NCI-H2171 (cell line): ENCODE data around the gene BAHD1.

ENCODE experiments used
- DNase-seq: peaks from one replicate; lab custom pipeline; 2025; lab: John Stamatoyannopoulos, UW

Gene BAHD1

DNA sequence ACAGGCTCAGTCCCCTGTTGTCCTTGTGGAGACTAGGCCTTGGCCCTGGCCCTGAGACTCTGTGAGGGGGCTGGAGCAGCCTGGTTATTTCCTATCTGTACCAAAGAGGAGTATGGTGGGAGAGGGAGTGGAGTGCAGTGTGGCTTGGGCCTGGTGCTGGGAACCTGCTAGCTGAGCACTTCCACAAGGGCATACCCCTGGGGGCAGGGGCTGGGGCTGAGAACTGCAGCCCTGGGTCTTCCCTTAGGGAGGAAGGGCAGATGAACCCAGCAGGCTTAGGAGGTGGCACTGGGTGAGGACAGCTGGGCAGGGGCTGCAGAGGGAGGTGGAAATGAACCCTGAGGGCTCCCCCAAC, 26.5 kb downstream of the BAHD1 start:
- no peak for DNase-seq

DNA sequence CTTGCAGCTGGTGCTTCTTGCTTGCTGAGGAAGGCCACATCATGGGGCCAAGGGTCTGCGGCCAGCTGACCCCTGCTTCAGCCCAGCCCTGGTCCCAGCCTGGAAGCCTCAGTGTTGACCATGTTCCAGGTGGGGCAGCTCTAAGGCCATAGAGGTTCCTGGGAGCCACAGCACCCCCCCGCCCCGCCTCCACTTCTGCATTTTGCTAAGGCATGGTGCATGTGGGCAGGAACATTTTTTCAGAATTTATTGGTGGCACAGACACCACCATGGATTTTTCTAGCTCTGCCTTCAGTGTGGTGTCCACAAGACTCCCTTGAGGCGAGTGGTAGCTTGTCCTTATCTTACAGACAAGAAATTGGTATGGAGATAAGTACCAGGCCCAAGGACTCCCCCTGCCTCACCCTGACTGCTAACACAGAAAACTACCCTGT, 28.2 kb downstream of the BAHD1 start:
- no peak for DNase-seq

DNA sequence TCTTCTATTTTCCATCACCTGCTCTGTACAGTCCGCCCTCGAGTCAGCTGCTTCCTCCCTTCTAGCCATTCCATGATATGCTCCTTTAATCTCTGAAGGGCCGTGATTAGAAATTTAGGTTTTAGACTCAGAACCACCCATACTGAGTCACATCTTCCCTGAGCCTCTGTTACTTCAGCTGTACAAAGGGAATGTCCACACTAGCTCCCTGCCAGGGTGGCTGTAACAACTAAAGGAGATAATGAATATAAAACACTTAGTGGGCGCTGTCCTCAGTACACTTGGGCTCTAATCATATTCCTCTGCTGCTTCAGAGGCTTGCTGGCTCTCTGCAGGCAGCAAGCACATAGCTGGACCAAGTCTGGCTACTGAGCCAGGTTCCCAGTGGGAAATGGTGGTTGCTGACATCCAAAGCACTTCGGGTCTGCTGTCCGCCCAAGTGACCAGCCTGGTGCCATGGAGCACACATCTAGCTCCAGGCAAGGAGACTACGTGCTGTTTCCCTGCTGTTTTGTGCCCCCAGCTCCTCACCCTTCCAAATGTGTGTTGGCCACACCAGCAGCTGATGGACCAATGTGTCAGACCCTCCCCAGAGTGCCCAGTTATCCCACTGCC, 29.1 kb downstream of the BAHD1 start:
- DNase-seq = no peak

DNA sequence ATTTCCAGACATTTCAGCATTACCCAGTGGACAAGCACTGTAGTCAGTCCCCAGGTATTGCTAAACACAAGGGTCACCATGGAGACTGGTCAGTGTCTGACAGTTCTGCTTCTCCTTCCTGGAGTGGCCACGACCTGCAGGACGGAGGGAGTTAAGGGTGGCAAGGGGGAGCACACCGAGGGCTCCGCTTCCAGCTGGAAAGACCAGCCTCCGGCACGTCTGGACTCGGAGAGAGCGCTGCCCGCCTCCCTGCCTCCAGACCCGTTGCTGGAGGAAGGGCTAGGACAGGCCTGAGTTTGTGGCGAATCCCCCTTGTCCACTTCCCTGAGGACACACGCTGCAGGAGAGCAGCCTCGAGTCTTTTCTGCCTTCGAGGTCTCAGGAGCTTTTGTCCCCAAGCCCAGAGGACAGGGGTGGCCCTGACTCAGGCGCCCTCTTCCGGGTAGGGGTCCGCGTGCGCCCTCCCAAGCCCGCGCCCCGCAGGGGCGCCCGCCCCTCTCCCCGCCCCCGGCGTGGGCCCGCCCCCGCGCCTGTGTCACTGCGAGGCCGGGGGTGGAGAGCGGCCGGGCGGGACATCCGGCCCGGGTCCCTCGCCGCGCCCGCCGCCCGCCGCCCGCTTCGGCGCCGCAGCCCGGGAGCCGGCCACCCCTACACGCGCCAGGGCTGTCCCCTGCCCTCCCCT, 29.8 kb downstream of the BAHD1 start, which contains the start of gene CHST14:
Gene CHST14, plus strand, starts transcription at position 562 of the 682 bp plus-strand sequence. CDS start 230 bp downstream, outside the sequence.
- peak; percentile 39 for DNase-seq

DNA sequence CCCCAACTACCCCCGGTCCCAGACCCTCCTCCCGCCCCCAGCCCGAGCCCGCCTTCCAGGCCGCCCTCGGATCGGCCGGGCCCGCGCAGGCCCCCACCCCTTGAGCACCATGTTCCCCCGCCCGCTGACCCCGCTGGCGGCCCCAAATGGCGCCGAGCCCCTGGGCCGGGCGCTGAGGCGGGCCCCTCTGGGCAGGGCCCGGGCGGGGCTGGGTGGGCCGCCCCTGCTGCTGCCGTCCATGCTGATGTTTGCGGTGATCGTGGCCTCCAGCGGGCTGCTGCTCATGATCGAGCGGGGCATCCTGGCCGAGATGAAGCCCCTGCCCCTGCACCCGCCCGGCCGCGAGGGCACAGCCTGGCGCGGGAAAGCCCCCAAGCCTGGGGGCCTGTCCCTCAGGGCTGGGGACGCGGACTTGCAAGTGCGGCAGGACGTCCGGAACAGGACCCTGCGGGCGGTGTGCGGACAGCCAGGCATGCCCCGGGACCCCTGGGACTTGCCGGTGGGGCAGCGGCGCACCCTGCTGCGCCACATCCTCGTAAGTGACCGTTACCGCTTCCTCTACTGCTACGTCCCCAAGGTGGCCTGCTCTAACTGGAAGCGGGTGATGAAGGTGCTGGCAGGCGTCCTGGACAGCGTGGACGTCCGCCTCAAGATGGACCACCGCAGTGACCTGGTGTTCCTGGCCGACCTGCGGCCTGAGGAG, 30.5 kb downstream of the BAHD1 start:
- DNase-seq = no peak

DNA sequence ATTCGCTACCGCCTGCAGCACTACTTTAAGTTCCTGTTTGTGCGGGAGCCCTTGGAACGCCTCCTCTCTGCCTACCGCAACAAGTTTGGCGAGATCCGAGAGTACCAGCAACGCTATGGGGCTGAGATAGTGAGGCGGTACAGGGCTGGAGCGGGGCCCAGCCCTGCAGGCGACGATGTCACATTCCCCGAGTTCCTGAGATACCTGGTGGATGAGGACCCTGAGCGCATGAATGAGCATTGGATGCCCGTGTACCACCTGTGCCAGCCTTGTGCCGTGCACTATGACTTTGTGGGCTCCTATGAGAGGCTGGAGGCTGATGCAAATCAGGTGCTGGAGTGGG, 31.0 kb downstream of the BAHD1 start:
- no peak for DNase-seq

DNA sequence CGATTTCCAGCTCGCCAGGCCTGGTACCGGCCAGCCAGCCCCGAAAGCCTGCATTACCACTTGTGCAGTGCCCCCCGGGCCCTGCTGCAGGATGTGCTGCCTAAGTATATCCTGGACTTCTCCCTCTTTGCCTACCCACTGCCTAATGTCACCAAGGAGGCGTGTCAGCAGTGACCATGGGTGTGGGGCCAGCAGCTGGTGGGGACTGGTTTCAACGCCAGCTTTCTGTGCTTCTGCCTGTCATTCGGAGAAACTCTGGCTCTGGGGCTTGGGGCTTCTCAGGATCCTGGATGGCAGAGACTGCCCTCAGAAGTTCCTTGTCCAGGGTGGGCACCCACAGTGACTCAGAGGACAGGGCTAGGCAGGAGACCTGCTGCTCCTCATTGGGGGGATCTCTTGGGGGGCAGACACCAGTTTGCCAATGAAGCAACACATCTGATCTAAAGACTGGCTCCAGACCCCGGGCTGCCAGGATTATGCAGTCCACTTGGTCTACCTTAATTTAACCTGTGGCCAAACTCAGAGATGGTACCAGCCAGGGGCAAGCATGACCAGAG, 31.5 kb downstream of the BAHD1 start:
- DNase-seq = no peak

DNA sequence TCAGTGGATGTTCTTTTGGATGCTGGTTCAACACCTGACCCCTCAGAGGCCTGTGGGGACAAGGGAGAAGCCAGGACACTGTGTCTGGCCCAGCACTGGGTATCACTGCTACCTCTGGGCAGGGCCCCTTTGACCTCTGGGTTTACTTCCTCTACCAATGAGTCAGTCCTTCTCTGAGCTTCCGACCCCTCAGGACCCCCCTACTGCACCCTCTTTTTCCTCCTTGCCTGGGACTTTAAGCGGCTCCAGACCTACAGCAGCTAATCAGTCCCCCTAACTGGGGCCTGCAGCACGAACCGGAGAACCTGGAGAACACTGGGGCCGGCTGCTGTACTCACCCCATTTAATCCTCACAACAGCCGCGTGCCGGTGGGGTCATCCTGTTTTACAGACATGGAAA, 33.8 kb downstream of the BAHD1 start:
- DNase-seq = no peak

DNA sequence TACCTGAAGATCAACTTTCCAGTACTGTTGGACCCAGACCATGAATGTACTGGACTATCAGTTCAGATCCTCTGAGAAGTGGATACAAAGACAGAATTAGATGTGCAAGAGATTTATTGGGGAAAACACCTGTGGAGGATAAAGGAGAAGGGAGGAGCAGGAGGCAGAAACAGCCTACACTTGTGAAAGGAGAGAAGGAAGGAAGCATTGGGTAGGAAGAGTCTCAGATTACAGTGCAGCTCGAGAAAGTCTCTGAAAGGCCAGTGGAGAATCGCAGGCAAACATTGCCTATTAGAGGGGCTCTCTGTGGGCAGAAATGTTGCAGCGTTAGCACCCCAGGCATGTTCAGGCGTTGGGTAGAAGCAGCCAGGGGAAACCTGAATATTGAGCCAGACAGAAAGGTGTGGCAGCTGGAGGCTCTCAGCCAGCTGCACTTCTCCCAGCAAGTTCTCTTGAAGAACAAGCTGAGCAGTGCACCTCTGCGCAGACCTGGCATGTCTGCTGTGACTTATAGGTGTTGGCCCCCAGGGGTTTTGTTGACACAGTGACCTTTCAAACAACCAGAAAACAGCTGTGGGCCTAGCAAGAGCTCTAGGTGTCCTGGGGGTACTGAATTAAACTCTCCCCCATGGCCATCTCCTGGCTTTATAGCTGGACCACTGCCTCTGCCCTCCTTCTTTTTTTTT, 37.0 kb downstream of the BAHD1 start:
- DNase-seq = peak; percentile 40

DNA sequence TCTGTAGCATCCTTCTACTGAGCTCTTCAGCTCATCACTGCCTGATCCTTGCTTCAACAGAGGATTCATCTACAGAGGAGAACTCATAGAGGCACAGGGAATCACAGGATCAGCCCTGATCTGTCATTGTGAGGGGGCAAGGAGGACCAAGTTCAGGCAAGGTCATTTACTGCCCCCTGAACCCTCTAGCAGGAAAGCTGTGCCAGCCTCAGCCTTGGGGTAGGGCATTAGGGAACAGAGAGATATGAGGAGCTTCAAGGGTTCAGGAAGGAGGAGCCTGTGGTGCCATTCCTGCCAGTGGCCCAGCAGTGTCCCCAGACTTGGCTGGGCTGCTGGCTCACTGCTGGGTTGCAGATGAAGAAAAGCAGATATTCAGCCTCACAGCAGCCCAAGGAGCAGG, 38.3 kb downstream of the BAHD1 start:
- no peak for DNase-seq

DNA sequence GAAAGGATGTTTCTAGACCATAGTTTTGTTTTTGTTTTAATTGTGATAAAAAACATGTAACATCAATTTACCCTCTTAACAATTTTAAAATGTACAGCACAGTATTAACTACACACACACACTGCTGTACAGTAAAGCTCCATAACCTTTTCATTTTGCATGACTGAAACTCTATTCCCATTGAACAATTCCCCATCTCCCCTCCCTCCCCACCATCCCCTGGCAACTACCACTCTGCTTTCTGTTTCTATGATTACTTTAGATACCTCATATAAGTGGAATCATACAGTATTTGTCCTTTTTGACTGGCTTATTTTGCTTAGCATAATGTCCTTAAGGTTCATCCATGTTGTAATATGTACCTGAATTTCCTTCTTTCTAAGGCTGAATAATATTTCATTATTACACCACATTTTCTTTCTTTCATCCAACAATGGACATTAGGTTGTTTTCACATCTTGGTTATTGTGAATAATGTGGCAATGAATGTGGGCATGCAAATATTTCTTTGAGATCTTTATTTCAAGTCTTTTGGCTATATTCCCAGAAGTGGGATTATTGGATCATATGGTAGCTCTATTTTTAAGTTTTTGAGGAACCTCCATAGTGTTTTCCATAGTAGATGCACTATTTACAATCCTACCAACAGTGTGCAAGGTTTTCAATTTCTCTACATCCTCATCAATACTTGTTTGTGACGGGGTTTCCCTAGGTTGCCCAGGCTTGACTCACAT, 40.8 kb downstream of the BAHD1 start:
- DNase-seq = no peak

DNA sequence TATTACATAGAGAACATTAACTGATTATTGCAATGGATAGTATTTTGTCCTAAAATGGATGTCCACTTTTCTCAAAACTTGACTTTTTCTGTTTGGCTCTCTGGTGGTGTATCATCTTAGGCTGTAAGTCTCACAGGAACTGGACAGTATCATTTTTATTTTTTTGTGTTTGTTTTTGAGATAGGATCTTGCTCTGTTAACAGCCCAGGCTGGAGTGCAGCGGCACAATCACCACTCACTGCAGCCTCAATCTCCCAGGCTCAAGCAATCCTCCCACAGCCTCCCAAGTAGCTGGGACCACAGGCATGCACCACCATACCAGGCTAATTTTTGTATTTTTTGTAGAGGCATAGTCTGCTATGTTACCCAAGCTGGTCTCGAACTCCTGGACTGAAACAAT, 43.2 kb downstream of the BAHD1 start:
- DNase-seq = no peak

DNA sequence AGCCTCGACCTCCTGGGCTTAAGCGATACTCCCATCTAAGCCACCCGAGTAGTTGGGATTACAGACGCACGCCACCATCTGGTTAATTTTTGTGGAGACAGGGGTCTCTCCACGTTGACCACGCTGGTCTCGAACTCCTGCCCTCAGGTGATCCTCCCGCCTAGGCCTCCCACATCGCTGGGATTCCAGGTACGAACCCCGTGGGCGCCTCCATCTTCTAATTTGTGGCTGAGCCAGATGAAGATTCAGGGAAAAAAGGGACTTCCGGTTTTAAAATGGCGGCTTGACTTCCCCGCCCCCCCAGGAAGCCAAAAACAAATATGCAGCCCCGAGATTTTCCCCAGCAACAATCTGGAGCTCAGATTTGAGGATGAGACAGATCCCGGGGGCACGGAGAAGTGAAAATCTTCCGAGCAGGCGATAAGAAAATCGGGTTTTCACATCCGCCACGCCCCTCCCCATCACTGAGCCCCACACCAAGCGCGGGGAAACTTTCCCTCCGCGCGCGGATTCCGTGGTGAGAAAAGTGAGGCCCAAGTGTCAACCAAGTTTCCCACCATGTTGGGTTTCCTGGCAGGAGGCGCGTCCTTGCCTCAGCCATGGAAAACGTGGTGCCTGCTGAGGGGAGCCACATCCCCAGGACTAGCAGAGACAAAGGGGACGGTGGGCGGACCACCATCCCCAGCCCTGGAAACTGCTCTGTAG, 45.5 kb downstream of the BAHD1 start:
- no peak for DNase-seq

DNA sequence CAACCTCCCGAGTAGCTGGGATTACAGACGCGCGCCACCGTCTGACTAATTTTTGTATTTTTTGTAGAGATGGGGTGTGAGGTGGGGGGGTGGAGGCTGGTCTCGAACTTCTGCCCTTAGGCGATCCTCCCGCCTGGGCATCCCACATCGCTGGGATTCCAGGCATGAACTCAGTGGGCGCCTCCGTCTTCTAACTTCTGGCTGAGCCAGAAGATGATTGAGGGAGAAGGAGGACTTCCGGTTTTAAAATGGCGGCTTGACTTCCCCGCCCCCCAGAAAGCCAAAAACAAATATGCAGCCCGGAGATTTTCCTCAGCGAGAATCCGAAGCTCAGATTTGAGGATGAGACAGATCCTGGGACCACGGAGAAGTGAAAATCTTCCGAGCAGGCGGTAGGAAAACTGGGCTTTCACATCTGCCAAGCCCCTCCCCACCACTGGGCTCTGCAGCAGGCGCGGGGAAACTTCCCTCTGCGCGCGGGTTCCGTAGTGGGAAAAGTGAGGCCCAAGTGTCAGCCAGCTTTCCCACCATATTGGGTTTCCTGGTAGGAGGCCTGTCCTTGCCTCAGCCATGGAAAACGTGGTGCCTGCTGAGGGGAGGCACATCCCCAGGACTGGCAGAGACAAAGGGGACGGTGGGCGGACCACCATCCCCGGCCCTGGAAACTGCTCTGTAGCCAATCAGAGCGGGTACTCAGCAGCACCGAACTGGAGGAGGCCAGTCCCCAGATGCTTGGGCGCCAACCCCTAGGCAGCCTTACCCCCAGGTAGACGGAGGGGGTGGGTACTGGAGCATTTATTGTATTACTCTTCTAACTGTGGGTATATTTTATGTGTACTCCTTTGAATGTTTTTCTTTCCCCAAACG, 47.3 kb downstream of the BAHD1 start:
- no peak for DNase-seq

DNA sequence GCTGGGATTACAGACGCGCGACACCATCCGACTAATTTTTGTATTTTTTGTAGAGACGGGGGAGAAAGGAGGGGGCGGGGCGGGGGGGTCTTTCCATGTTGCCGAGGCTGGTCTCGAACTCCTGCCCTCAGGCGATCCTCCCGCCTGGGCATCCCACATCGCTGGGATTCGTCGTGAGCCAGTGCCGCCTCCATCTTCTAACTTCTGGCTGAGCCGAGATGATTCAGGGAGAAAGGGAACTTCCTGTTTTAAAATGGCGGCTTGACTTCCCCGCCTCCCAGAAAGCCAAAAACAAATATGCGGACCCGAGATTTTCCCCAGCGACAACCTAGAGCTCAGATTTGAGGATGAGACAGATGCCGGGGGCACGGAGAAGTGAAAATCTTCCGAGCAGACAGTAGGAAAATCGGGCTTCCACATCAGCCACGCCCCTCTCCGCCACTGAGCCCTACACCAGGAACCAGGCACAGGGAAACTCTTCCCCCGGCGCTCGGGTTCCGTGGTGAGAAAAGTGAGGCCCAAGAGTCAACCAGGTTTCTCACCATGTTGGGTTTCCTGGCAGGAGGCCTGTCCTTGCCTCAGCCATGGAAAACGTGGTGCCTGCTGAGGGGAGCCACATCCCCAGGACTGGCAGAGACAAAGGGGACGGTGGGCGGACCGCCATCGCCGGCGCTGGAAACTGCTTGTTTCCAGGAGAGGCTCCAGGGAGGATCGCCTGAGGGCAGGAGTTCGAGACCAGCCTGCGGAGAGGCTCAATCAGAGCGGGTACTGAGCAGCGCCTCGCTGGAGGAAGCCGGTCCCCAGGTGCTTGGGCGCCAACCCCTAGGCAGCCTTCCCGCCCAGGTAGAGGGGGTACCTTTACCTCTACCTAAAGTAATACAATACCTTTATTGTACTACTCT, 48.8 kb downstream of the BAHD1 start:
- DNase-seq = no peak

DNA sequence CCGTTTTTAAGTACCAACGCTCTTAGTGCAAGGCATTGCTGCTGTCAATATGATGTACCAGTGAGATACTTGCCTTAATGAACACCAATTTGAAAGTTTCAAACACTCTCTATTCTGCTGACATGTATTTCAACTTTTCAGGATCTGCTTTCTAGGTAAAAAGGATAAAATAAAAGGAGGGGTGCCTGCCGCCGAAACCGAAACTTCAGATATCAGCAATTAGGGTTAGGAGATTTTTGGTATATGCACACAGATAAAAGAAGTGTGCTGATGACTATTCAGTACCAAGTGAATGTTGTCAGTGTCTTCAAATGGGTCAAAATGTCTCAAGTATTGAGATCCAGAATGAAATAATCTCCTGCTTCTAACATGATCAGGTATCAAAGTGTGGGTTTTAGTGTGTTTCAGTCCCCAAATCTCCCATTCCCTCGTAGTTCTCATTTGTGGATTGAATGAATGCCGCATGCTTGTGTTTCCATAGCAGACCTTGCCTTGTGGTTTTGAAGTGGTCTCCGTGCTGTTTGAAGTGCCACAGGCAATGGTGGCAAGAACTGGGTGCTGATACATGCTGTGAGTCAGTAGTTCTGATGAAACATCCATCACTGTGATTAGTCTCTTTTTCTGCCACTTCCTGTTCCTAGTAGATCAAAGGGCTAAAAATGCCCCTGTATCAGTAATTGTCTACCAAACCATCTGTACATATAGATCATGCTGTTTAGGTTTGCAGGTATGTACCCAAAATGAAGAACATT, 52.5 kb downstream of the BAHD1 start:
- DNase-seq = no peak

DNA sequence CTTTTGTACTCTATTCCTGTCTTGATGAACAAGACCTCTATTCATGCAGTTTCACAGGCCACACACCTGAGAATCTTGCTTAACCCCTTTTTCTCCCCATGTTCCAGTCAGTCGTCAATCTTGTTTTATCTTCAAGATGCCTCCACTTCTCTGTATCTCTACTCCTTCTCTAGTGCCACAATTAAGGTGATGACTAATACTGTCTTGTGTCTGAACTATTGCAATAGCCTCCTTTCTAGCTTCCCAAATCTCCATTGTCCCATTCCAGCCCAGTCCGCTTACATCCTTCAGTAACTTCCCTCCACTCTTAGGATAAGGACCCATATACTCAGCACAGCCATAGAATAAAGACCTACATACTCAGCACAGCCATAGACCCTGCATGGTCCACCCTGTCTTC, 54.8 kb downstream of the BAHD1 start:
- no peak for DNase-seq

DNA sequence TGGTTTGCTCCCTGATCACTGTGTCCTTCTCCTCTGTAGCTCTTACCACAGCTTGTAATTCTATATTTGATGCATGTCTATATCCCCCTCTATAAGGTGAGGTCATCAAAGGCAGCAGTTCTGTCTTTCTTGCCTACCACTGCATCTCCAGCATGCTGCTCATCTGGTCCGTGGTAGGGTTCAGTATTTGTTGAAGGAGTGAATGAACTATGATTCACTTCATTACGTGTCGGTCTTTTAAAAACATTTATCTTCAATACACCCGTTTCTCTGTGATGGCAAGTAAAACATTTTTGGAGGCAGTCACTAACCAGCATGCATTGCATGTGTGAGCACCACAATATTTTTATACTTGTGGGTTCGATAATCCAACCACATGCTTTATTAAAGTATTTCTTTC, 57.7 kb downstream of the BAHD1 start:
- no peak for DNase-seq
